Mesodermal cell (in vitro differentiated cells): ENCODE measurements around the gene C10orf67. TPM values are rescaled to one million over a fixed set of nuclear protein-coding genes. Genes with fewer than 3 reads are reported as not detected.
A peak's percentile ranks its signal among the peaks of the same experiment; 100 is the strongest.
"Not testable (repeated sequence)": the region's sequence is repeated elsewhere in the genome, so short reads cannot be mapped to it uniquely, and the experiment has no call there.

Source experiments
- H3K27ac ChIP-seq: 2 replicates; pipeline ENCODE4 v1.7.0; 2013; ENCODE audit warnings: mild to moderate bottlenecking, low read depth, low read length, moderate library complexity; ENCODE audit not compliant: severe bottlenecking
- H3K36me3 ChIP-seq: 2 replicates; pipeline ENCODE4 v1.7.1; 2013; ENCODE audit warnings: mild to moderate bottlenecking, low read length, moderate library complexity; ENCODE audit not compliant: control insufficient read depth, insufficient read depth
- H3K4me1 ChIP-seq: one replicate; pipeline ENCODE4 v1.7.1; 2013; ENCODE audit warnings: mild to moderate bottlenecking, low read length; ENCODE audit not compliant: insufficient read depth, control insufficient read depth, poor library complexity, severe bottlenecking
- H3K4me3 ChIP-seq: 2 replicates; pipeline ENCODE4 v1.7.0; 2013; ENCODE audit warnings: low read length, control low read depth, mild to moderate bottlenecking; ENCODE audit not compliant: insufficient read depth, poor library complexity, severe bottlenecking; ENCODE audit errors: extremely low read depth
- H3K9me3 ChIP-seq: 2 replicates; pipeline ENCODE4 v1.7.1; 2013; ENCODE audit warnings: mild to moderate bottlenecking, low read length, moderate library complexity; ENCODE audit not compliant: control insufficient read depth
- WGBS, 2 experiments: methylation state at CpG; one replicate each; pipeline ENCODE4 v1.1.5; 2013; ENCODE audit warnings: missing lambda C conversion rate in 2 of 2; ENCODE audit not compliant: insufficient coverage in 2 of 2; 5-methylcytosine and 5-hydroxymethylcytosine counted together
- polyA plus RNA-seq, 2 experiments: library from polyadenylated mRNA; stranded (reverse); fragments of 50-300 nt; gene quantifications; one replicate each; pipeline ENCODE4 v1.2.3, GENCODE V29; 2013

The C10orf67 gene
- polyA plus RNA-seq (2013, experiment 1 of 2): not detected
- polyA plus RNA-seq (2013, experiment 2 of 2): 0.10 TPM

GRCh38 chr10:23344241-23344841 is at the start of gene C10orf67:
TSS of gene C10orf67 (minus strand) at chr10:23344797. CDS start at chr10:23344774, 23 bp downstream.
- peaks cover 27% of the 10 kb centered on the region for H3K4me1 ChIP-seq
- H3K27ac ChIP-seq: peak within 1 kb of the TSS; percentile 79
- peak within 1 kb of the TSS; percentile 46 for H3K4me3 ChIP-seq
- H3K9me3 ChIP-seq: no peaks in the 10 kb centered on the region
- WGBS, 2 experiments: 0 to 1% methylated on average over 17 to 19 of the region's 31 CpGs
- H3K36me3 ChIP-seq: no peaks in the 10 kb centered on the region

GRCh38 chr10:23391821-23392220 is 47.2 kb upstream of the C10orf67 start:
- no peaks in the 10 kb centered on the region for H3K36me3 ChIP-seq
- no CpG with 5 or more reads among the region's 2 CpGs for WGBS, 2 experiments
- H3K27ac ChIP-seq: no peak overlapping the region
- H3K9me3 ChIP-seq: no peaks in the 10 kb centered on the region
- H3K4me1 ChIP-seq: no peaks in the 10 kb centered on the region
- no peak overlapping the region for H3K4me3 ChIP-seq

- Histone ChIP-seq H3K4me3 (no peak overlapping the region), H3K9me3 (no peaks in the 10 kb centered on the region), H3K36me3 (no peaks in the 10 kb centered on the region), H3K4me1 (no peaks in the 10 kb centered on the region), H3K27ac (no peak overlapping the region)
- 94% methylated on average over 2 of the region's 4 CpGs; no CpG with 5 or more reads in 1 of the 2 experiments for WGBS, 2 experiments
These were observed 46.2 kb upstream of the C10orf67 start for GRCh38 chr10:23390809-23391208.

GRCh38 chr10:23390408-23390807 is 45.8 kb upstream of the C10orf67 start:
- not testable (repeated sequence) for H3K36me3 ChIP-seq, H3K4me3 ChIP-seq, H3K4me1 ChIP-seq, H3K9me3 ChIP-seq, H3K27ac ChIP-seq
- WGBS, 2 experiments: 94 to 100% methylated on average over 8 to 10 of the region's 10 CpGs

- not testable (repeated sequence) for H3K4me3 ChIP-seq, H3K4me1 ChIP-seq, H3K27ac ChIP-seq, H3K9me3 ChIP-seq, H3K36me3 ChIP-seq
- 100% methylated on average over 1 of the region's 3 CpGs; no CpG with 5 or more reads in 1 of the 2 experiments for WGBS, 2 experiments
These were observed 42.9 kb upstream of the C10orf67 start for GRCh38 chr10:23387516-23387915.

GRCh38 chr10:23386052-23386451 is 41.5 kb upstream of the C10orf67 start:
- Histone ChIP-seq H3K36me3 (no peaks in the 10 kb centered on the region), H3K4me1 (no peaks in the 10 kb centered on the region), H3K9me3 (no peaks in the 10 kb centered on the region), H3K4me3 (no peak overlapping the region), H3K27ac (no peak overlapping the region)
- 83 to 91% methylated on average over 1 to 2 of the region's 3 CpGs for WGBS, 2 experiments

GRCh38 chr10:23384364-23384763 is 39.8 kb upstream of the C10orf67 start:
- WGBS, 2 experiments: no CpG with 5 or more reads among the region's 1 CpG
- H3K4me3 ChIP-seq: no peak overlapping the region
- H3K27ac ChIP-seq: no peak overlapping the region
- no peaks in the 10 kb centered on the region for H3K9me3 ChIP-seq
- H3K36me3 ChIP-seq: no peaks in the 10 kb centered on the region
- no peaks in the 10 kb centered on the region for H3K4me1 ChIP-seq

- Histone ChIP-seq H3K36me3 (no peaks in the 10 kb centered on the region), H3K27ac (no peak overlapping the region), H3K4me1 (no peaks in the 10 kb centered on the region), H3K4me3 (no peak overlapping the region), H3K9me3 (no peaks in the 10 kb centered on the region)
- WGBS, 2 experiments: no CpG with 5 or more reads among the region's 2 CpGs
These were observed 39.0 kb upstream of the C10orf67 start for GRCh38 chr10:23383637-23384036.

- no peak overlapping the region for H3K4me3 ChIP-seq
- 70 to 100% methylated on average over 1 to 2 of the region's 3 CpGs for WGBS, 2 experiments
- no peaks in the 10 kb centered on the region for H3K4me1 ChIP-seq
- H3K36me3 ChIP-seq: no peaks in the 10 kb centered on the region
- no peaks in the 10 kb centered on the region for H3K9me3 ChIP-seq
- H3K27ac ChIP-seq: no peak overlapping the region
These were observed 36.9 kb upstream of the C10orf67 start for GRCh38 chr10:23381298-23382040.

- whole genome bisulfite sequencing, 2 experiments: 100% methylated on average over 1 of the region's 3 CpGs; no CpG with 5 or more reads in 1 of the 2 experiments
- Histone ChIP-seq H3K36me3 (no peaks in the 10 kb centered on the region), H3K9me3 (no peaks in the 10 kb centered on the region), H3K4me1 (no peaks in the 10 kb centered on the region), H3K27ac (no peak overlapping the region), H3K4me3 (no peak overlapping the region)
These were observed 35.1 kb upstream of the C10orf67 start for GRCh38 chr10:23379686-23380085.

GRCh38 chr10:23376229-23376655 is 31.6 kb upstream of the C10orf67 start:
- no CpG with 5 or more reads among the region's 3 CpGs for WGBS, 2 experiments
- Histone ChIP-seq H3K4me1 (no peaks in the 10 kb centered on the region), H3K36me3 (no peaks in the 10 kb centered on the region), H3K9me3 (no peaks in the 10 kb centered on the region), H3K4me3 (no peak overlapping the region), H3K27ac (no peak overlapping the region)
